ENCODE measurements around the gene AFF3. TPM values are rescaled to one million over a fixed set of nuclear protein-coding genes. Genes with fewer than 3 reads are reported as not detected.

Gene AFF3
- total and polyA plus RNA-seq, 10 of the 15 experiments (the other 5 are each of a cell fraction or from before 2014, with no cell fraction given): 0.26 to 5.5 (median 3.0) TPM

DNA sequence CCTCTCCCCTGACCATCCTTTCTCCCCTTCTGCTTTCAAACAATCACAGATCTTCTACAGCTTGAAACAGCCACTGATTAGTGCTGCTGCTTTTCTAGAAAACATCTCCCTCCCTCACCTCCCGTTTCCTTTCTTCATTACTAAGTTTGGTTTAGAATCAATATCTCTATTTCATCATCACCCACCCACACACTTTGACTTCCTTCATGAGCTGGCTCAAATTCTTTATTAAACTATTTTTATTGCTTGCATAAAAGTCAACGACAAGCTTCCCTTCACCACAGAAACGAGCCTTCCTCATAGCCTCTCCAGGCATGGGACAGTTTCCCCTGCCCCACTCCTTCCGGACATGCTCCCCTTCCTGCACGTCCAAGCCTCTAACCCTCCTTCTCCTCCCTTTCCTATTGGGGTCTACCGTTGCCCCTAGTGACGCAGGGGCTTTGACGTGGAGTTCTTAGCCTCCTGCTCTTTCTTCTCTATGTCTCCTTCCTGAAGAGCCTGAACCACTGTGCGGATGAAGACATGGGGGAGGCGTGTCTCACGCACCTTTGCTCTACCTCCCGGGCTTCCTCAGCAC lies 172.0 kb downstream of the AFF3 start:
- Histone ChIP-seq H4K20me1 (ENCODE audit: control insufficient read depth, insufficient read depth) (0 out of 2 replicates have a peak, but pooled peaks cover 3% of the 10 kb centered on the region), H2AFZ (ENCODE audit: control insufficient read depth, low read depth, low read length) (no peak overlapping the region), H3K9ac (ENCODE audit: control insufficient read depth, insufficient read depth, low read length) (no peak overlapping the region), H3K4me1 (ENCODE audit: control insufficient read depth, insufficient read depth, low read length) (no peaks in the 10 kb centered on the region), H3K27me3 (replicated peaks in 1 of 2; ENCODE audit: control insufficient read depth in 2 of 2, insufficient read depth in 2 of 2, low read length in 1 of 2) (peaks cover 0 to 1% of the 10 kb centered on the region in 2 experiments; a peak in 1 of 4 replicates), H3K79me2 (ENCODE audit: control insufficient read depth, insufficient read depth, low read length) (no peaks in the 10 kb centered on the region), H3K4me3 (no peak overlapping the region), H3K4me2 (ENCODE audit: control insufficient read depth, insufficient read depth) (no peak overlapping the region), H3K9me3 (replicated peaks; ENCODE audit: control insufficient read depth, insufficient read depth, low read length) (no peaks in the 10 kb centered on the region), H3K36me3 (ENCODE audit: control insufficient read depth in 2 of 2, insufficient read depth in 2 of 2, low read length in 1 of 2) (no peaks in the 10 kb centered on the region), H3K27ac (ENCODE audit: control insufficient read depth, insufficient read depth) (no peak overlapping the region)
- WGBS (ENCODE audit: insufficient coverage, insufficient replicate concordance, low lambda C conversion rate, missing lambda C conversion rate): 45% methylated on average over 10 of the region's 12 CpGs
- no peak for ATAC-seq
- in situ Hi-C loops (cut with MboI): no loop called here
- no TSS peak for BruUV-seq (replicated peaks)
- ChIA-PET POLR2A (no interaction called here), RAD21 (ENCODE audit: unreplicated experiment) (no interaction called here), SMC1A (ENCODE audit: uncharacterized antibody, unreplicated experiment) (no interaction called here), CTCF (no interaction called here)
- TF ChIP-seq ZNF622 (IDR thresholded peaks at IDR 0.05): no peak
- intact Hi-C loops (cut with micrococcal nuclease; ENCODE audit: unreplicated experiment): no loop called here
- DNase-seq (ENCODE audit: low read depth, low spot score): no peak
- FAIRE-seq: no peak

DNA sequence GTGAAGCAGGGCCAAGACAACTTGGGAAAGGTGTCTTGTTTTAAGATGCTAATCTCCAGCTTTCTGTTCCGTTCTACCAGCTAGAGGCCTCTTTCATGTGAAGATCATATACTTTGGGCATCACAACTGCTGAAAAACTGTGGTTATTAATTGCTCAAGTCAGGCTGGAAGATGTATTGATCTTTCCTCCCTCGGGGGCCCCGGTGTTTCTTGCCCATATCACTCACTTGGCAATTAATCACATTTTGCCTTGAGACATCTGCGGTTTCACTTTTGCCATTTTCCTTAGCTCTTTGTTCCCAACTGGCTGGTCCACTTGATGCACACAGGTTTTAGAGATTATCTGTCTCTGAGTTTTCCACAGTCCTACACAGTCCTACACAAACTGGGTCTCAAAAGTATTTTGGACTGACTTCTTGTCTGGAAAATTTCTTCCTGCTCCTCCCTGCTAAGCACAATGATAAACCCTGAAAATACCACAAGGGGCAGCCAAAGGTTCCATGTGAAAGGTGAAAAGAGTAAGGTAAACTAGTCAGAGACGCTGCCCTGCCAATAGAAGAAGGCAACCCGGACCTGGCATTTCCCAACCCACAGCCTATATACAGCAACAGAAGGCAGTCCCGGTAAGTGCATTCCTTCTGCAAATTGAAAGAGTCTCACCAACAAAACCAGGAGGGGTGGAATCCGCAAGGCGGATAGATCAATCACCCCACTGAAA lies 181.0 kb downstream of the AFF3 start:
- in situ Hi-C loops (cut with MboI) (no loop called here), intact Hi-C loops (cut with micrococcal nuclease; ENCODE audit: unreplicated experiment) (no loop called here)
- SMC1A ChIA-PET (ENCODE audit: uncharacterized antibody, unreplicated experiment): no interaction called here
- POLR2A ChIA-PET: no interaction called here
- Histone ChIP-seq H3K4me1 (ENCODE audit: control insufficient read depth, insufficient read depth, low read length) (no peaks in the 10 kb centered on the region), H3K4me2 (ENCODE audit: control insufficient read depth, insufficient read depth) (no peak overlapping the region), H3K27me3 (replicated peaks in 1 of 2; ENCODE audit: control insufficient read depth in 2 of 2, insufficient read depth in 2 of 2, low read length in 1 of 2) (peaks cover 2 to 3% of the 10 kb centered on the region in 2 experiments; a peak in 2 of 4 replicates), H3K9me3 (replicated peaks; ENCODE audit: control insufficient read depth, insufficient read depth, low read length) (no peaks in the 10 kb centered on the region), H4K20me1 (ENCODE audit: control insufficient read depth, insufficient read depth) (no peaks in the 10 kb centered on the region), H2AFZ (ENCODE audit: control insufficient read depth, low read depth, low read length) (no peak overlapping the region), H3K36me3 (ENCODE audit: control insufficient read depth in 2 of 2, insufficient read depth in 2 of 2, low read length in 1 of 2) (no peaks in the 10 kb centered on the region), H3K79me2 (ENCODE audit: control insufficient read depth, insufficient read depth, low read length) (no peaks in the 10 kb centered on the region), H3K9ac (ENCODE audit: control insufficient read depth, insufficient read depth, low read length) (no peak overlapping the region), H3K27ac (ENCODE audit: control insufficient read depth, insufficient read depth) (no peak overlapping the region), H3K4me3 (no peak overlapping the region)
- CTCF ChIA-PET: no interaction called here
- ATAC-seq (no peak), FAIRE-seq (no peak), DNase-seq (ENCODE audit: low read depth, low spot score) (no peak)
- whole genome bisulfite sequencing (ENCODE audit: insufficient coverage, insufficient replicate concordance, low lambda C conversion rate, missing lambda C conversion rate): 41% methylated on average over 8 of the region's 9 CpGs
- BruUV-seq (replicated peaks): no TSS peak
- RAD21 ChIA-PET (ENCODE audit: unreplicated experiment): no interaction called here
- no peak for TF ChIP-seq RBBP5 (conservative IDR thresholded peaks at IDR 0.05)
- TF ChIP-seq BACH1 (IDR thresholded peaks at IDR 0.05; ENCODE audit: borderline replicate concordance): no peak
- TF ChIP-seq STAT3 (IDR thresholded peaks at IDR 0.05; ENCODE audit: low read depth, low read length): no peak
- no peak for TF ChIP-seq CUX1 (IDR thresholded peaks at IDR 0.05; ENCODE audit: insufficient replicate concordance, low read depth, low read length)
- TF ChIP-seq, protein P1, sequence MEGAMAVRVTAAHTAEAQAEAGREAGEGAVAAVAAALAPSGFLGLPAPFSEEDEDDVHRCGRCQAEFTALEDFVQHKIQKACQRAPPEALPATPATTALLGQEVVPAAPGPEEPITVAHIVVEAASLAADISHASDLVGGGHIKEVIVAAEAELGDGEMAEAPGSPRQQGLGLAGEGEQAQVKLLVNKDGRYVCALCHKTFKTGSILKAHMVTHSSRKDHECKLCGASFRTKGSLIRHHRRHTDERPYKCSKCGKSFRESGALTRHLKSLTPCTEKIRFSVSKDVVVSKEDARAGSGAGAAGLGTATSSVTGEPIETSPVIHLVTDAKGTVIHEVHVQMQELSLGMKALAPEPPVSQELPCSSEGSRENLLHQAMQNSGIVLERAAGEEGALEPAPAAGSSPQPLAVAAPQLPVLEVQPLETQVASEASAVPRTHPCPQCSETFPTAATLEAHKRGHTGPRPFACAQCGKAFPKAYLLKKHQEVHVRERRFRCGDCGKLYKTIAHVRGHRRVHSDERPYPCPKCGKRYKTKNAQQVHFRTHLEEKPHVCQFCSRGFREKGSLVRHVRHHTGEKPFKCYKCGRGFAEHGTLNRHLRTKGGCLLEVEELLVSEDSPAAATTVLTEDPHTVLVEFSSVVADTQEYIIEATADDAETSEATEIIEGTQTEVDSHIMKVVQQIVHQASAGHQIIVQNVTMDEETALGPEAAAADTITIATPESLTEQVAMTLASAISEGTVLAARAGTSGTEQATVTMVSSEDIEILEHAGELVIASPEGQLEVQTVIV (IDR thresholded peaks at IDR 0.05; ENCODE audit: borderline replicate concordance, partially characterized antibody): no peak
- TF ChIP-seq MTA2 (IDR thresholded peaks at IDR 0.05; ENCODE audit: low read depth): no peak
- TF ChIP-seq MYB (IDR thresholded peaks at IDR 0.05; ENCODE audit: borderline replicate concordance, low read depth, low read length): no peak
- TF ChIP-seq ESRRA (IDR thresholded peaks at IDR 0.05; ENCODE audit: low read length): no peak

Data from GM12878 (cell line).